Large intestine (tissue), 3 donors: ENCODE measurements around the gene ATP8A1. TPM values are rescaled to one million over a fixed set of nuclear protein-coding genes. Genes with fewer than 3 reads are reported as not detected.

Experiments used
- DNase-seq, 2 donors: peaks; one replicate each; pipeline versions ENCODE4 v3.0.0 to v3.0.0-alpha.2; 2013
- H3K27ac ChIP-seq: one replicate; pipeline ENCODE4 v1.5.1; 2013; ENCODE audit warnings: low read length
- H3K27me3 ChIP-seq: 2 replicates; pipeline ENCODE4 v1.6.1; 2013; ENCODE audit warnings: low read length; ENCODE audit not compliant: control insufficient read depth, insufficient read depth
- H3K36me3 ChIP-seq: 2 replicates; pipeline ENCODE4 v1.6.1; 2013; ENCODE audit warnings: low read length; ENCODE audit not compliant: control insufficient read depth, insufficient read depth
- H3K4me1 ChIP-seq: one replicate; pipeline ENCODE4 v1.6.1; 2013; ENCODE audit warnings: low read length; ENCODE audit not compliant: control insufficient read depth, insufficient read depth
- H3K4me3 ChIP-seq: one replicate; pipeline ENCODE4 v1.5.1; 2013; ENCODE audit warnings: low read length
- H3K9me3 ChIP-seq: one replicate; pipeline ENCODE4 v1.6.1; 2013; ENCODE audit warnings: mild to moderate bottlenecking, low read depth, low read length, moderate library complexity; ENCODE audit not compliant: control insufficient read depth
- WGBS: methylation state at CpG from one replicate; pipeline ENCODE4 v1.1.5; 2013; ENCODE audit warnings: low lambda C conversion rate; ENCODE audit not compliant: insufficient coverage; 5-methylcytosine and 5-hydroxymethylcytosine counted together
- polyA plus RNA-seq: library from polyadenylated mRNA; unstranded; fragments of 120-200 nt; gene quantifications from one replicate; pipeline ENCODE4 v1.2.1, GENCODE V29; 2013

Gene ATP8A1
- polyA plus RNA-seq, 1 donor = 58.8 TPM

GRCh38 chr4:42578187-42578586 is 78.7 kb downstream of the ATP8A1 start:
- DNase-seq = no peak
- no peak overlapping the region for H3K27ac ChIP-seq
- peaks cover 7% of the 10 kb centered on the region for H3K36me3 ChIP-seq
- H3K4me1 ChIP-seq = no peaks in the 10 kb centered on the region
- 100% methylated on average over 1 of the region's 3 CpGs for WGBS
- no peaks in the 10 kb centered on the region for H3K9me3 ChIP-seq
- no peak overlapping the region for H3K4me3 ChIP-seq
- H3K27me3 ChIP-seq = no peaks in the 10 kb centered on the region

- no peak overlapping the region for H3K27ac ChIP-seq
- H3K4me1 ChIP-seq = no peaks in the 10 kb centered on the region
- H3K27me3 ChIP-seq = no peaks in the 10 kb centered on the region
- WGBS = 80% methylated on average over 1 of the region's 4 CpGs
- H3K36me3 ChIP-seq = no peaks in the 10 kb centered on the region
- no peak overlapping the region for H3K4me3 ChIP-seq
- no peaks in the 10 kb centered on the region for H3K9me3 ChIP-seq
- peak in 1 of 2 donors; percentile 6 for DNase-seq
These were observed 82.0 kb downstream of the ATP8A1 start for GRCh38 chr4:42574870-42575430.

- H3K36me3 ChIP-seq = no peaks in the 10 kb centered on the region
- H3K9me3 ChIP-seq = no peaks in the 10 kb centered on the region
- H3K27ac ChIP-seq = no peak overlapping the region
- WGBS = 80% methylated on average over 1 of the region's 4 CpGs
- DNase-seq = no peak
- H3K4me3 ChIP-seq = no peak overlapping the region
- no peaks in the 10 kb centered on the region for H3K27me3 ChIP-seq
- no peaks in the 10 kb centered on the region for H3K4me1 ChIP-seq
These were observed 83.7 kb downstream of the ATP8A1 start for GRCh38 chr4:42573249-42573648.

GRCh38 chr4:42570221-42570620 is 86.7 kb downstream of the ATP8A1 start:
- no peaks in the 10 kb centered on the region for H3K4me1 ChIP-seq
- WGBS = no CpG with 5 or more reads among the region's 1 CpG
- no peaks in the 10 kb centered on the region for H3K9me3 ChIP-seq
- no peaks in the 10 kb centered on the region for H3K27me3 ChIP-seq
- no peaks in the 10 kb centered on the region for H3K36me3 ChIP-seq
- no peak overlapping the region for H3K27ac ChIP-seq
- no peak overlapping the region for H3K4me3 ChIP-seq
- no peak for DNase-seq

- peak; percentile 60 to 61 for DNase-seq
- no peak overlapping the region for H3K4me3 ChIP-seq
- no peaks in the 10 kb centered on the region for H3K9me3 ChIP-seq
- no peak overlapping the region for H3K27ac ChIP-seq
- WGBS = 10% methylated on average over 2 of the region's 4 CpGs
- peaks cover 4% of the 10 kb centered on the region for H3K36me3 ChIP-seq
- no peaks in the 10 kb centered on the region for H3K27me3 ChIP-seq
- H3K4me1 ChIP-seq = no peaks in the 10 kb centered on the region
These were observed 88.2 kb downstream of the ATP8A1 start for GRCh38 chr4:42568610-42569207.

- Histone ChIP-seq H3K36me3 (peaks cover 15% of the 10 kb centered on the region), H3K27me3 (no peaks in the 10 kb centered on the region), H3K4me3 (no peak overlapping the region), H3K4me1 (no peaks in the 10 kb centered on the region), H3K27ac (no peak overlapping the region), H3K9me3 (no peaks in the 10 kb centered on the region)
- DNase-seq = peak in 1 of 2 donors; percentile 7
- WGBS = 100% methylated on average over 1 of the region's 1 CpG
These were observed 90.1 kb downstream of the ATP8A1 start for GRCh38 chr4:42566835-42567234.

GRCh38 chr4:42562016-42562415 is 94.9 kb downstream of the ATP8A1 start:
- no peaks in the 10 kb centered on the region for H3K4me1 ChIP-seq
- H3K36me3 ChIP-seq = peaks cover 23% of the 10 kb centered on the region
- no peaks in the 10 kb centered on the region for H3K27me3 ChIP-seq
- no CpG with 5 or more reads among the region's 5 CpGs for WGBS
- H3K9me3 ChIP-seq = no peaks in the 10 kb centered on the region
- H3K27ac ChIP-seq = no peak overlapping the region
- H3K4me3 ChIP-seq = no peak overlapping the region
- DNase-seq = no peak

- Histone ChIP-seq H3K36me3 (peaks cover 23% of the 10 kb centered on the region), H3K4me1 (no peaks in the 10 kb centered on the region), H3K27me3 (no peaks in the 10 kb centered on the region), H3K4me3 (no peak overlapping the region), H3K9me3 (no peaks in the 10 kb centered on the region), H3K27ac (no peak overlapping the region)
- 80% methylated on average over 1 of the region's 11 CpGs for WGBS
- DNase-seq = no peak
These were observed 95.9 kb downstream of the ATP8A1 start for GRCh38 chr4:42561031-42561430.

GRCh38 chr4:42560467-42560861 is 96.4 kb downstream of the ATP8A1 start:
- Histone ChIP-seq H3K4me1 (no peaks in the 10 kb centered on the region), H3K27me3 (no peaks in the 10 kb centered on the region), H3K27ac (no peak overlapping the region), H3K4me3 (no peak overlapping the region), H3K36me3 (peaks cover 23% of the 10 kb centered on the region), H3K9me3 (no peaks in the 10 kb centered on the region)
- DNase-seq = no peak
- WGBS = 57% methylated on average over 1 of the region's 3 CpGs

- Histone ChIP-seq H3K36me3 (peaks cover 28% of the 10 kb centered on the region), H3K4me1 (no peaks in the 10 kb centered on the region), H3K4me3 (no peak overlapping the region), H3K27ac (no peak overlapping the region), H3K9me3 (no peaks in the 10 kb centered on the region), H3K27me3 (no peaks in the 10 kb centered on the region)
- WGBS = no CpG with 5 or more reads among the region's 1 CpG
- no peak for DNase-seq
These were observed 98.7 kb downstream of the ATP8A1 start for GRCh38 chr4:42558156-42558555.

GRCh38 chr4:42555828-42556227 is 101.1 kb downstream of the ATP8A1 start:
- Histone ChIP-seq H3K36me3 (peaks cover 20% of the 10 kb centered on the region), H3K4me3 (no peak overlapping the region), H3K9me3 (no peaks in the 10 kb centered on the region), H3K27me3 (no peaks in the 10 kb centered on the region), H3K4me1 (no peaks in the 10 kb centered on the region), H3K27ac (no peak overlapping the region)
- DNase-seq = no peak
